ENCODE data around the gene NSD1.

DNA sequence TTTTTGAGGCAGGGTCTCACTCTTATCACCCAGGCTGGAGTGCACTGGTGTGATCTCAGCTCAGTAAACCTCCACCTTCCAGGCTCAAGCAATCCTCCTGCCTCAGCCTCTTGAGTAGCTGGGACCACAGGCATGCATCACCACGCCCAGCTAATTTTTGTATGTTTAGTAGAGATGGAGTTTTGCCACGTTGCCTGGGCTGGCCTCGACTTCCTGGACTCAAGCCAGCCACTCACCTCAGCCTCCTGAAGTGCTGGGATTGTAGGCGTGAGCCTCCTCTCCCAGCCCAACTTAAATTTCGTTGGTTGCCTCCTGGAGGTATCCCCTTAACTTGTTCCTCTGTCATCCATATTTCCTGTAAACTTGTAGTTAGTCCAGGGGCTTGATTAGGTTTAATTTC is 122.7 kb downstream of the NSD1 start:
- TF ChIP-seq, protein P1, sequence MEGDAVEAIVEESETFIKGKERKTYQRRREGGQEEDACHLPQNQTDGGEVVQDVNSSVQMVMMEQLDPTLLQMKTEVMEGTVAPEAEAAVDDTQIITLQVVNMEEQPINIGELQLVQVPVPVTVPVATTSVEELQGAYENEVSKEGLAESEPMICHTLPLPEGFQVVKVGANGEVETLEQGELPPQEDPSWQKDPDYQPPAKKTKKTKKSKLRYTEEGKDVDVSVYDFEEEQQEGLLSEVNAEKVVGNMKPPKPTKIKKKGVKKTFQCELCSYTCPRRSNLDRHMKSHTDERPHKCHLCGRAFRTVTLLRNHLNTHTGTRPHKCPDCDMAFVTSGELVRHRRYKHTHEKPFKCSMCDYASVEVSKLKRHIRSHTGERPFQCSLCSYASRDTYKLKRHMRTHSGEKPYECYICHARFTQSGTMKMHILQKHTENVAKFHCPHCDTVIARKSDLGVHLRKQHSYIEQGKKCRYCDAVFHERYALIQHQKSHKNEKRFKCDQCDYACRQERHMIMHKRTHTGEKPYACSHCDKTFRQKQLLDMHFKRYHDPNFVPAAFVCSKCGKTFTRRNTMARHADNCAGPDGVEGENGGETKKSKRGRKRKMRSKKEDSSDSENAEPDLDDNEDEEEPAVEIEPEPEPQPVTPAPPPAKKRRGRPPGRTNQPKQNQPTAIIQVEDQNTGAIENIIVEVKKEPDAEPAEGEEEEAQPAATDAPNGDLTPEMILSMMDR (conservative IDR thresholded peaks at IDR 0.05 in 1 of 2, IDR thresholded peaks at IDR 0.05 in 1 of 2; ENCODE audit: low read depth in 1 of 2, low read length in 2 of 2), result no peak
- no peak for TF ChIP-seq EZH2 (IDR thresholded peaks at IDR 0.05; ENCODE audit: low read length, missing control alignments)

Data from fibroblast of lung (primary cell).